HG03342 (cell line): ENCODE results near the gene TSPAN15.

Source experiments
- ATAC-seq: cut with Tn5 transposase; IDR thresholded peaks from one replicate; pipeline ENCODE4 v1.9.1; 2021; ENCODE audit warnings: mild to moderate bottlenecking, moderate library complexity; ENCODE audit not compliant: unreplicated experiment

Gene TSPAN15

GRCh38 chr10:69416695-69417094 lies 34.6 kb upstream of the TSPAN15 start, which contains the start of gene TACR2:
TSS of gene TACR2 (minus strand) at chr10:69416918. CDS start at chr10:69416323, 595 bp downstream.
- no peak for ATAC-seq

- no peak for ATAC-seq
Measured at GRCh38 chr10:69417542-69417941, 33.7 kb upstream of the TSPAN15 start.

- ATAC-seq, result no peak
Measured at GRCh38 chr10:69418052-69418752, 33.1 kb upstream of the TSPAN15 start.

GRCh38 chr10:69419096-69419743 lies 32.0 kb upstream of the TSPAN15 start:
- no peak for ATAC-seq

GRCh38 chr10:69419744-69420126 lies 31.5 kb upstream of the TSPAN15 start:
- ATAC-seq, result no peak

GRCh38 chr10:69421611-69422308 lies 29.5 kb upstream of the TSPAN15 start:
- ATAC-seq, result no peak

- no peak for ATAC-seq
Measured at GRCh38 chr10:69422676-69423075, 28.6 kb upstream of the TSPAN15 start.

- no peak for ATAC-seq
Measured at GRCh38 chr10:69425041-69425440, 26.2 kb upstream of the TSPAN15 start.

GRCh38 chr10:69425511-69426298 lies 25.6 kb upstream of the TSPAN15 start:
- ATAC-seq, result no peak

GRCh38 chr10:69426376-69426727 lies 24.9 kb upstream of the TSPAN15 start:
- ATAC-seq, result no peak

GRCh38 chr10:69428165-69428564 lies 23.1 kb upstream of the TSPAN15 start:
- ATAC-seq, result no peak

- no peak for ATAC-seq
Measured at GRCh38 chr10:69434169-69434568, 17.1 kb upstream of the TSPAN15 start.

- no peak for ATAC-seq
Measured at GRCh38 chr10:69434926-69435325, 16.3 kb upstream of the TSPAN15 start.

- no peak for ATAC-seq
Measured at GRCh38 chr10:69435966-69436520, 15.2 kb upstream of the TSPAN15 start.

- no peak for ATAC-seq
Measured at GRCh38 chr10:69437321-69438259, 13.7 kb upstream of the TSPAN15 start.

- no peak for ATAC-seq
Measured at GRCh38 chr10:69438536-69439349, 12.5 kb upstream of the TSPAN15 start.

- ATAC-seq, result no peak
Measured at GRCh38 chr10:69439350-69439739, 11.9 kb upstream of the TSPAN15 start.

GRCh38 chr10:69439813-69440506 lies 11.3 kb upstream of the TSPAN15 start:
- no peak for ATAC-seq
